ENCODE data around the gene CELSR1.

The CELSR1 gene

DNA sequence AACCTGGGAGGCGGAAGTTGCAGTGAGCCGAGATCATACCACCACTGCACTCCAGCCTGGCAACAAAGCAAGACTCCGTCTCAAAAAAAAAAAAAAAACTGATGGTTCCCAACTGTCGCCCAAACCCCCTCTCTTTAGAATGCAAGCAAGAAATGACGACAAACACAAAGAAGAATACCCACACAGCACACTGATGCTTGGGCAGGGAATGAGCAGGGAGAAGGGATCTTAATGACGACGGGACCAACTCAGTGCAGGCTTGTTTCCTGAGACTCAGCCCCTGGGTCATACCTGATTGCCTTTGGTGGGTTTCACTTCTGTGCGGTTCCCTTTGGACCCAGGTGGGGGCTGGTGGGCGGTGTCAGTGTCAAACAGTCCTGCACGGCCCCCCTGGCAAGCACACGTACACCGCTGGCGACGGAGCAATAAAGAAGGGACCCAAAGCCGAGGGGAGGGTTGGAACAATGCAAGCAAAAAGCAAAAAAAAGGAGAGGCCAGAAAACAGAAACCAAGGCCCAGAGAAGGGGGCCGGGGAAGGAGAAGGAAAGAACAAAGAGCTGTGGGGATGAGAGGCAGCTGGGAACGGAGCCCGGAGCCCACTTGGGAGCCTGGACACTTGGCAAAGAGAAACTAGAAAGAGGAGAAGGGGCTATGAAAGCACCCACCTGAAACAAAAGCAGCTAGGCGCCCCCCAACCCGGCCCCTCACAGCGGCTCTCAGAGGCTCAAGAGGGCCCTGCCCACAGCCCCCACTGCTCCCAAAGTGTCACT, 99.6 kb downstream of the CELSR1 start:
- no peak for DNase-seq

DNA sequence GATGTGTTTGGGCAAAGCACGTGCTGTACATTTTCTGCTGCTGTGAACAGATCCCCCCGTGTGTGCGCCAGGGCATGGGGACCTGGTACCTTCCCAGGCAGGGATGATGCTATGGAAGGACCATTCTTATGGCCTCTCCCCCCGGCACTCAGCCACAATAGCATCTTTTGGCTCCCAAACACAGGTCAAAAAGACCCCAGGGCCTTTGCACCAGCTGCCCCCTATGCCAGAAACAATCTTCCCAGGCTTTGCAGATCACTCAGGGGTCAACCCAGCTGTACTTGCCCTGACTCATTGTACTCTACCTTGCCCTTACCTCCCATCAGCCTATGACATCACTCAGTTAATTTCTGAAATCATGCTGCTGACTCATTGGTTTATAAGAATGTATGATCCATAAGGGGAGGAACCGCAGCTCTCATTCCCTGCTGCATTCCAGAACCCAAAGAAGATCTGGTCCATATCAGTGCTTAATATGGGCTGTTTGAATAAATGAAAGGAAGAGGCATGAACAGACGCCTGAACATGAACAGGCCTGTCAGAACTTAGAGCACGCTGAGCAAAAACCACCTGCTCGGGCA, 100.7 kb downstream of the CELSR1 start:
- no peak for DNase-seq

DNA sequence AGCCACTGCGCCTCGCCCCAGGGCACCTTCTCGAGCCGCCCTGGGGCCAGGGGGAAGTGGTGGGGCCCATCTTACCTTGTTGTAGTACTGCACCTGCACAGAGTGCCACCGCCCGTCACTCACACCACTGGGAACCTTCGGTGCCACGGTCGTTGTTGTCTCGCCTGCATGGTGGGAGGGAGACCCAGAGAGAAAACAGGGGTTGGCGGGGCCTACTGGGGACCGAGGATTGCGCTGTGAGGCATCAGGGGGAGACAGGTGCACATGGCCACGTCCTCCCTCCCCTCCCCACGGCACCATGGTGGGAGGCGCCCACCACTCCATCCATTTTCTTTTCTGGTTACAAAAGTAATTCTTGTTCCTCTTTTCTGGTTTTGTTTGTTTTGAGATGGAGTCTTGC, 104.1 kb downstream of the CELSR1 start:
- no peak for DNase-seq

DNA sequence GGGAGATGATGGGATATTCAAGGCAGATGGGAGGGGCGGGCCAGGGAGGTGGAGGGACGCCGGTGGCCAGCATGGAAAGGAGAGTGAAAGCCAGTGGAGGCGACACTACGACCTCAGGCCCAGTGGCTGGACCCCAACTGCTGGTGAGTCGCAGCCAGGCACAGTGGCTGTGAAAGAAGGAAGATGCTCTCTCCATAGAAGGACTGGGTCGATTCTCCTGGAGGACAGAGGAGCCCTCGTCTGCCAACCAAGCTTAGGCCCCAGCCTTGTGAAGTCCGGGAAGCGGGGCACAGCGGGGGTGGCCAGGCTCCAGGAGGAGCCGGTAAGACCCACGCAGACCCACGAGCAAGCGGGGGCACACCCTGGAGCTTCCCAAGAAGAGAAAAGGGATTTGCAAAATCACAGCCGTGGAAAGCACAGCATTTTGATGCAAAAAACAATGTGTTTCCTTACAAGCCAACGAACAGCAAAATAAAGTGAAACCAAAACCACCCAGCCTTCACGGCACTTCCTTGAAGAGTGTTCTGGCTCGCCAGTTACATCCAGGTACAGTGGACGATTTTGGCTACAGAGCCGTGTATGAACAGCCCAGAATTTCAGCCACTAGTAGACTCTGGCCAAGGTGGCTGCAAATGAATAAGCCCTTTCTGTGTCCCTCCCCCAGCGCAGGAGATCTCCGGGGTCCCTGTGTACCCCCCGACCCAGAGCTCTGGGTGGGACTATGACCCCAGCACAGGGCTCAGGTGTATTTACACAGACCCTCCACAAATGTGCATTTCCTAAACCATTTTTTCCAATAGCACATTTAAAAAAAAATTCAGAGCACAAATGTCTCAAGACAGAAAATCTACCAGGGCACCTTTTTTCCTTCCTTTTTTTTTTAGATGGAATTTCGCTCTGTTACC, 105.0 kb downstream of the CELSR1 start:
- peak; percentile 12 for DNase-seq

DNA sequence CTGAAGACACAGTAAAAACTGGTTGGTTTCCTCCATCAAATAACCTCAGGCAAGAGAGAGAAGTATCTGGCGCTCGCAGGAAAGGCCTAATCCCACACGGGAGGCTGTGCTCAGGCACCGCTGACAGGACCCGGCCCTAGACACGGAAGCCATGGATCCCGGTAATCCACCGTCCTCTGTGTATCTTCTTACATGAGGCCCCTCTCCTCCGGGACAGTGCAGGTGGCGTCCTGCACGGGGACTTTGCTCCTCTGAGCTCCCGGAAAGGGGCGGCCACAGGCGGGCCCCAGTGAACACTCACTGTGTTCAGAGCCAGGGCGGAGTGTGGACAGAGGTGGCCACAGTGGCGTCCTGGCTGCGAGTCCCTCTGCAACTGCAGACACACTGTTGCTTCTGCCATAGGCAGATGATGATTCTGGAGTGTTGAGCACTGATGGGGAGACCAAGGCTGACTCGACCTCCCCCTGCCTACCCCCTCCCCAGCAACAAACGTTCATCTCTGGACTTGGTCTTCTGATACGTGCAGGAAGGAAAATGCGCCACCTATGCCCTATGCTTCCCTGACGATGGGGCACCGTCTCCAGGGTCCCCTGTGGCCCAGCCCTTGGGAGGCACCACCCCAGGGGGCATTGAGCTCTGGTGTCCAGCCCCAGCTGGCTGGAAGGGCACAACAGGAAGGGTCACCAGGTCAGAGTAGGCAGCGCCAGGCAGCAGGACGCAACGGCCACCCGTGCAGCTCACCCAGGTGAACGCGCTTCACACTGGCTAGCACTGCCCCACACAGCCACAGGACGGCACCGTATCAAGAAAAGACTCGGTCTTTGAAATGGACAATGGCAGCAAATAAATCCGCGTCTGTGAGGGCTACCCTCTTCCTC, 106.2 kb downstream of the CELSR1 start:
- DNase-seq = no peak

DNA sequence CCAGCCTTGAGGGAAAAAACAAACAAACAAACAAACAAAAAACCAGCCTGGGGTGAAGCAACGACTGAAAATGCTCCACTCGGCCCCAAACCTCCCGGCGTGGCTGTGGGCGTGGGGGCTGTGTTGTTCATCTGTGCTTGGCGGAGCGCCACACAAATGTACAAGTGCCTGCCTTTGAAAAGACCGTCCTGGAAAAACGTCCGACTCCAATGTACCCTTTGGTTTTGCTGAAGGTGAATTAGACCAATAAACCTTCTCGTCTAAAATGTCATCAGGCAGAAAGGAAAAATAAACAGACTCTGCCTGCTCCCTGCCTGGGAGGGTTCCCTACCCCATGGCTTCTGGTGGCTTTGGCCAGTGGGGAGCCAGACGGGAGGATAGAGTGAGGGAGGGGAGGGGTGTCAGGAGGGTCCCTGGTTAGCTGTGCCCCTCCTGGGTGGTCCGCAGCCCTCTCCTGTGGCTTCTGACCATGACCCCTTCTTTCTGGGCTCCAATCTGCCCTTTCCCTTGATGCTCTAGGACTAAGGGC, 108.0 kb downstream of the CELSR1 start:
- DNase-seq = no peak

DNA sequence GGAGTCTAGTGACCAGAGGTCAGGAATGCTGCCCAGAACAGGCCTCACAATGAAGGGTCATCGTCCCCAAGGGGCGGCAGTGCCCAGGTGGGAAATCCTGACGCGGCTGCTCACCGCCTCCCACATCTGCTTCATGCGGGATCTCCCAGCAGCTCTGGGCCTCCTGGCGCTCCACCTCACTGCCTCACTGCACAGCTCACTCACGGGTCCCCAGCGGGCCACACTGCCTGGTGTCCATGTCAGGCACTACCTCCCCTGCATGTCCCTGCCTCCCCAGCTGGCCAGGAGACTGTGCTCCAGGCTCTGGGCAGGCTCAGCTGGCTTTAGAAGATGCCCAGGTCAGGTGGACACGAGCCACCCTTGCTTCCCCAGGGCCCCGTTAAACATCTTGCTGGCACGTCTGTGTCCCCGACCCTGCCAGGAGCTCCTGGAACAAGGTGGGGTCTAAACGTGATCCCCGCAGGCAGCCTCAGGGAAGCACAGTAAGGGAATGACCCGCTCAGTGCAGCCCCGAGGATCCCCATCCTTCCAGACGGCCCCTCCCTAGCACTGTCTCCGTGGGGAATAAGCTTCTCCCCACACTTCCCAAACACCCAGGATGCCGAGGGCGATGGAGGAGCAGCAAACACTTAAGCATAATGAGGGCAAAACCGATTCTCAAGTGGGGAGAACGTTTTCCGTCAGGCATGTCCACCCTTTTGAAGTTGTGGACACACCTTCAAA, 108.7 kb downstream of the CELSR1 start:
- DNase-seq = no peak

DNA sequence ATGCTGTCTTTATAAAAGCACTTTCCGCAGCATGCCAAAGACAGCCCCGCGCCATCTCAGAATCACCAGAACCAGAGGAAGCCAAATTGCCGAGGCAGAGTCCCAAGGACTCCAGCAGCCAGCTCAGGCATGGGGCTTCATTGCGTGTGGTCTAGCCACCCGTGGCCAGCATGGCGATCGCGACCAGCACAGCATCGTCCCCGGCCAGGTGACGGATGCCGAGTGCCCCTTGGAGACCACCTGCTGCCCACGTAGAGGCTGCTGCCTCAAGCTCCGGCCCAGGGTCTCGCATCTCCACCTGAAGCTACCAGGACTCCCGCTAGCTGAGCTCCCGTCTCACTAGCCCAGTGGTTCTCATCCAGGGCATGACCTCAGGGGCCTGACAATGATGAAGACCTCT, 109.2 kb downstream of the CELSR1 start:
- DNase-seq = no peak

DNA sequence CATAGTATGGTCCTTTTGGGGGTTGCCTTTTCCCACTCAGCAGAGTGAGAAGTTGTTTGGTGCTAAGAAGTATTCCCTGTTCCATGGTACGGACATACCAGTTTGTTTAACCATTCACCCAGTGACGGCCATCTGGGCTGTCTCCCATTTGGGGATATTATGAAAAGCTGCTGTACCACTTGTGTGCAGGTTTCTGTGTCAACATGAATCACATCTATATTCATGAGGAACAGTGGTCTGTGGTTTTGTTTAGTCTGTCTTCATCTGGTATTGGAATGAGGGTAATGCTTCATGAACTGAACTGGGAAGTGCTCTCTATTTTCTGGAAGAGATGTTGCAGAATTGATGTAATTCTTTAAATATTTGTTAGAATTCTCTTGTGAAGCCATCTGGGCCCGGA, 112.4 kb downstream of the CELSR1 start:
- no peak for DNase-seq

DNA sequence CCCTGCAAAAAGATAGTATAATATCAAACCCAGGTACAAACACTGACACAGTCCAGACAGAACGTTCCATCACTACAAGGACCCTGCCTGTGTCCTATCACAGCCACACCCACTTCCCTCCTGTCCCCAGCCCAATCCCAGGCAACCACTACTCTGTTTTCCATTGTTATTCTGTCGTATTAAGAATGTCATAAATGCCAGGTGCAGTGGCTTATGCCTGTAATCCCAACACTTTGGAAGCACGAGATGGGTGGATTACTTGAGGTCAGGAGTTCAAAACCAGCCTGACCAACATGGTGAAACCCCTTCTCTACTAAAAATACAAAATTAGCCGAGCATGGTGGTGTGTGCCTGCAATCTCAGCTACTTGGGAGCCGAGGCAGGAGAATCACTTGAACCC, 112.9 kb downstream of the CELSR1 start:
- no peak for DNase-seq

DNA sequence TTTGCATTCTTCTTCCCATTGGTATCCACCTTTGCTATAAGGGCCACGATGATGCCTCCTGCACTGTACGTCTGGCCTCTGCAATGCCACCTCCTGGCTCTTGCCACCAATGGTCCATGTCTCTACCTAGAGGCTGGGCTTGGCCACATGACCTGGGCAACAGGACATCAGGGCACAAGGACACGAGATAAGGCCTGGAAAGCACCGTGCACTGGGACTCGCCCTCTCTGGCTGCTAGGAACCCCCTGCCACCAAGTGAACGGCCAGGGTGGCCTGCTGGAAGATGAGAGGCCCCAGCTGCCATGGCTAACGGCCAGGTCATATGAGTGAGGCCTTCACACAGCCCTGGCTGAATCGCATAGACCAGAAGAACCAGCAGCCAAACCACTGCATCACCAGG, 114.5 kb downstream of the CELSR1 start:
- DNase-seq = no peak

DNA sequence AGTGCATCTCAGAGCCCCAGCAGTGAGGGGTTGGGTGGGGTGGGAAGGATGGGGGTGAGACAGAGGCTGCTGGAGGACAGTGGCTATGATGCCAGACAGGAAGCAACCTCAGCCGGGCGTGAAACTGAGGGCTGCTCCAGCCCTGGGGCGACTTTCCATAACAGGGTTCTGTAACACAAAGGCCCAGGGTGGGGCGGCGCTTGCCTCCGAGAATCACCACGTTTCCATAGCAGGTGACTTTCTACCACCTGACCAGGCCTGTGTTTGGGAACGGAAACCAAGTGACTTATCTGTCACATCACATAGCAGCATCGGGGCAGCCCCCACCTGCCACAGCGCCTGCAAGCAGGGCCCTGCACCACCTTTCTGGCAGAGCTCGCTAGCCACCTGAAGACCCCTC, 116.2 kb downstream of the CELSR1 start:
- peak; percentile 18 for DNase-seq

DNA sequence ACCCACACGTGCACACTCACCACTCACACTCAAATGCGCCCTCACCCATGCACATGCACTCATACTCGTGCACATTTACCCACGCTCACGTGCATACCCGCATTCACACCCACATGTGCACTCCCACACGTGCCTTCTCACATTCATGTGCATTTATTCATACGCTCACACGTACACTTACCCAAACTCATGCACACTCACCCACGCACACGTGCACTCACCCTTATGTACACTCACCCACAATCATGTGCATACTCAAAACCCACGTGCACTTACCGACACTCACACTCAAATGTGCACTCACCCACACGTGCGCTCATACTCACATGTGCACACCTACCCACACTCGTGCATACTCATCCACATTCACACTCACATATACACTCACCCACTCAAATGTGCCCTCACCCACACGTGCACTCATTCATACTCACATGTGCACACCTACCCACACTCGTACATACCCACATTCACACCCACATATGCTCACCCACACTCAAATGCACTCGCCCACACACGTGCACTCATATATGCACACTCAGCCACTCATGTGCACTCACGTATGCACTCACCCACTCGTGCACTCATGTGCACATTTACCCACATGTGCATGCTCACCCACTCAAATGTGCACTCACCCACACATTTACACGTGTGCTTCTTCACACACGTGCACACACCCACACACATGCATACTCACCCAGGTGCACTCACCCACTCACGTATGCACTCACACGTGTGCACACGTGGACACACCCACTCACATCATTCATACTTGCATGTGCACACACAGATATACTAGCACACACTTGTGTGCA, 117.5 kb downstream of the CELSR1 start:
- no peak for DNase-seq

DNA sequence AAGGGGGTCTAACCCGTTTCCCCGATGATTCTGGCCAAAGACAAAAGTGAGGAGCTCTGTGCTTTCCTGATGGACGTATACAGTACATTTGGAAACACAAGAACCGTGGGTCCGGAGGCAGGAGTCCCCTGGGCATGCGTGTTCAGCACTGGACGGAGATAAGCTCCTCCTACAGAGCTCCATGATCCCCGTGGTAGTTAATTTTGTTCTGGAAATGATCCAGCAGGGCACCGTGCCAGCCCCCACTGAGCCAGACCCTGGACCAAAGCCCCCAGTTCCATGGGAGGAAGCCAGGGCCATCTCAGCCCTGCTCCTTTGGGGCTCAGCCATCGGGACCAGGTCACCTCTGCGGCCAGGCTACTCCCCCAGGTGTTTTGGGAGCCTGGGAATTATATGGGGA, 118.6 kb downstream of the CELSR1 start:
- DNase-seq = no peak

DNA sequence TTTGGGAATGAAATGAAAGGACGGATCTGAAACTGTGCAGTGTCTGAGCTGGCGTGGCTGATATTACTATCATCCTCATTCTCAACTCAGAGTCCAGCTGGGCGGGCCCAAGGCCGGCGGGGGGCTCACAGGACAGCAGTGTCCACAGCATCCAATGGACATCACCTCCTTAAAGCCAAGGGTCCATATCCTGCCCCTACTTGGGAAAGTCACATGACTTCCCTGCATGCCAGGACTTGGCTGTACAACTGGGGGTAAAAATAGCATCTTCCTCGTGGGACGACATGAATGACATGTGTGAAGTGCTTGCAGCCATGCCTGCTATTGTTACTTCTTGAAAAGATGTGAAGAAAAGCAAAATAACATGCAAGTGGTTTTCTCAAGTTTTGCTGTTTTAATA, 119.7 kb downstream of the CELSR1 start:
- no peak for DNase-seq

DNA sequence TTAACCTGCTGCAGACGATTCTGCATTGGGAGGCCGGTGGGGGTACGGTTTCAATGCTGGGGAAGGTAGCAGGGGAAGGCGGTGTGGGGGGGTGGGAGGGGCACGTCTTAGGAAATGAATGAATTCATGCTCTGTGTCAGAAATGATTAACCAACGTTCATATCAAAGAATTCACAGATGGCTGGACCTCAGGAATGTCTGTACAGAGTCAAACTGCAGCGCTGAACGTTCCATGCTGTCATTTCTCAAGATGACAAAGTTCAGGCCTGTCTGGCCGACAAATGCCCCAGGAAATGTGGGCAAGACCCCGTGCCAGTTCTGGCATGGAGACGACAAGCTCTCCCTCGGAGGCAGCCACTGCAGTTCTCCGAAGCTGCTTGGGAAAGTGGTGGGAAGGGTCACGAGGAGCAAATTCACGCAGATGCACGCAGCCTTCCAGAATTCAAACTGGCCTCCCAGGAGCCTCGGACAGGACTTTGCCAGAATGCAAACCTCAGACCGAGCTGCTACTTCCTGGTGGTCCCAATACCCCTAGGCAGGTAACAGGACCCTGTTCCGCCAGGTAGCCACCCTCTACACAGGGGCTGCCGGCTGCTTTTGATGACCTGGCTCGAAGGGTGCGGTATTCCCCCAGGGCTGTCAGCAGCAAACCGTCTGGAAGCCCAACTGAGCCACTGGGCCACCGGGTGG, 120.4 kb downstream of the CELSR1 start:
- no peak for DNase-seq

DNA sequence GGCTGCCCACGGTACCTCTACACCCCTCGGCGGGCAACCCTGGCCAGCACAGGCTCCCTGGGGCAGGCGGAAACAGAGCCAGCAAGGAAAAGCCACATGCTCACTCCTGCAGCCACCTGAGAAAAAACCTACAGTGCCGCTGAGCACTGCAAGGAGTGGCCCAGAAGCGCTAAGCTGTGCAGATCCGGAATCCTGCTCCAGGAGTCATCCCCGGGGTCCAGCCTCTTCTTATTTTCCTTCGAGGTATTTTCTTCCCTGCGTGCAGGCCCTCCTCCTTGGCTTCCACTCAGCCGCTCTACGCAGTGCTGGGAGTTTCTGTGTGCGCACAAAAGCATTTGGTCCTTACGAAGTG, 120.9 kb downstream of the CELSR1 start:
- no peak for DNase-seq

DNA sequence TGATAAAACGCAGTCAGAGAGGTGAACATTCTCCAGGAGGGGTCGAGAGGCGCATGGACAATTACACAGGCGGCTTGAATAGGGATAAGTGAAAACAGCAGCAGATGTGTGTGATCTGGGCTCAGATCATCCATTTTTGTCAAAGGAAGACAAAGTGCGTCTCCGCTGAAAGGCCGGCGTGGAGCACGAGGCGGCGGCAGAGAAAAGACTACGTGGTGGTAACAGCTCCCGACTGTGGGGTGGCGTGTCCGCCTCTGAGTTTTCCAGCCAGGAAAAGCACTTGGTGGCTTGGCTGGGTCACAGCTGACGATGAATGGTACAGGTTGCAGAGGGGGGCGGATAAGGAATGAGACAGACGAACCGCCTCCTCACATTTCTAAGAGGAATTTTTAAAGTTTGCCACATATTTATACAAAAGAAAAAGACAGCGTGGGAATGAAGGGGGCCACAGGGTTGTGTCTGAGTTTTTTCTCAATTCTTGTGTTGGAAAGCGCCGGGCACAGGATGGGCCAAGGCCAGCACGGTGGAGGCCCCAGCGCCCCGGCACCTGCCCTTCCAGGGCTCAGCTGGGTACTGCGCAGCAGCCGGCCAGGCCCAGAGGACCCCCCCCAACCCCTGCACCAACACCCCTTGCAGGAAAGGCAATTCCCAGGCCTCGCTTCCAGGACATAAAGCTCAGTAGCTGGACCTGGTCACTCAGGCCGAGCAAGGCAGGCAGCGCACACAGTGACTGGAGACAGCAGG, 121.5 kb downstream of the CELSR1 start:
- no peak for DNase-seq

DNA sequence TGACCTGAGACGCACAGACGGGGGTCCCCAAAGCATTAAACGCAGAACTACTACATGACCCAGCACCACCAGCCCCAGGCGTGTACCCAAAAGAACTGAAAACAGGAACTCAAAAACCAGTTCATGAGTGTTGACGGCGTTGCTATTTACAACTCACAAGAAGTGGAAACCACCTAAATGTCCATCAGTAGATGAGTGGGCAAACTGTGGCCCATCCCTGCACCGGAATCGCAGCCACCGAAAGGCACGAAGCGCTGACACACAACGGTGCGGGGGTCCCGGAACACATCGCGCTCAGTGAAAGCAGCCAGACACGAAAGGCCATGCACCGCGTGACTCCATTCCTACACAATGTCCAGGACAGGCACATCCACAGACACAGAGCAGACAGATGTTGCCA, 122.7 kb downstream of the CELSR1 start:
- DNase-seq = no peak
